ENCODE data around the gene MYO5A. TPM values are rescaled to one million over a fixed set of nuclear protein-coding genes. Genes with fewer than 3 reads are reported as not detected.
"Not testable (repeated sequence)": the region's sequence is repeated elsewhere in the genome, so short reads cannot be mapped to it uniquely, and the experiment has no call there.

MYO5A gene
- total and polyA plus RNA-seq, 5 donors from 2014 or later = 6.1 to 63.3 (median 13.2) TPM

DNA sequence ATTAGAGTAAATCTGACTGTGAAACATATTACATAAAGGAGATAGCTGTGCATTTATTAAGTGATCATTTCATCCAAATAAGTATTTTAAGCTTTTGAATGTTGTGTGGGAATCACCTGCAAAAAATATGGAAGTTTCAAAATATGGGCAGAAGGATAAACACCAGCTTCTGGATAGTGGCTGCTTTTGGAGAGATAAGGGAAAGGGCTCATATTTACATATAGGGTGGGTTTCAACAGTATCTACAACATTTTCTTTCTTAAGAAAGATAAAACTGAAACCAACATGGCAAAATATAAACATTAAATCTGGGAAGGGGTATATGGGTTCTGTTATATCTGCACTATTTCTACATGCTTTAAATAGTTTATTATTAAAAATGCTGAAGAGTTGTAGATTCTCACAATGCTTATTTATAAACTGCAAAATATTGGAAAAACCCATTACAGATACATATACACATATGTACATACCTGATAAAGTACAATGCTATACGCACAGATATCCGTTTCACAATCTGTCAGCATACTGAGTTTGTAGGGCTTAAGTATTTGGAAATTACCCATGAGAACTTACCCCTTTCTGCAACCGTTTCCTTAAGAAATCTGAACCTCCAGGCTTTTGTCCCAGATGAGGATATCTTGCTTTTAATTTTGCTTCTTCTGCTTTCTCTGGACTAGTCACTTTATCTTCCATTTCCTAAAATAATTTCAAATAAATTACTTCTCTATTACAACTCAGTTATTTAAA lies 28.0 kb upstream of the MYO5A start:
- no peaks in the 10 kb centered on the region for H3K27me3 Mint-ChIP-seq
- DNase-seq = no peak
- Histone ChIP-seq H3K36me3 (ENCODE audit: control insufficient read depth, insufficient read depth, low read length) (peaks cover 46% of the 10 kb centered on the region), H3K9me3 (ENCODE audit: control insufficient read depth in 2 of 2, low read length in 2 of 2) (no peaks in the 10 kb centered on the region), H3K27ac (ENCODE audit: insufficient read depth, low read length, poor library complexity, severe bottlenecking) (peak overlapping the region; percentile 3), H3K4me3 (ENCODE audit: low read depth, low read length) (no peak overlapping the region), H3K27me3 (ENCODE audit: control insufficient read depth, insufficient read depth, low read length) (no peaks in the 10 kb centered on the region), H3K4me1 (ENCODE audit: control insufficient read depth, insufficient read depth, low read length, poor library complexity, severe bottlenecking) (peaks cover 38% of the 10 kb centered on the region)
- no peak for ATAC-seq (ENCODE audit: low read depth in 2 of 2)
- no peak overlapping the region for H3K4me3 Mint-ChIP-seq
- peak overlapping the region in 1 of 3 donors; percentile 70 for H3K27ac Mint-ChIP-seq
- H3K4me1 Mint-ChIP-seq = peaks cover 43 to 82% (median 61%) of the 10 kb centered on the region in 4 donors
- no peaks in the 10 kb centered on the region for H3K9me3 Mint-ChIP-seq
- peaks cover 11% of the 10 kb centered on the region for H3K36me3 Mint-ChIP-seq

DNA sequence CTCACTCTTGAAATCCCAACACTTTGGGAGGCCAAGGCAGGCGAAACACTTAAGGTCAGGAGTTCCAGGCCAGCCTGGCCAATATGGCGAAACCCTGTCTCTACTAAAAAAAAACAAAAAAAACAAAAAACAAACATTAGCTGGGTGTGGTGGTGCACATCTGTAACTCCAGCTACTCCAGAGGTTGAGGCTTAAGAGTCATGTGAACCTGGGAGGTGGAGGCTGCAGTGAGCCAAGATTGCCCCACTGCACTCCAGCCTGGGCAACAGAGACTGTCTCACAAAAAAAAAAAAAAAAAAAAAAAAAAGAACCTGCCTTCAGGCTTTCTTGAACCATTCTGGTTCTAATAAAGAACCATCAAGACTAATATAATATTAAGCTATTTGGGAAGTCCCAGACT lies 23.6 kb upstream of the MYO5A start:
- ATAC-seq (ENCODE audit: low read depth in 2 of 2) = no peak
- no peaks in the 10 kb centered on the region for H3K9me3 Mint-ChIP-seq
- no peak overlapping the region for H3K4me3 Mint-ChIP-seq
- no peak for DNase-seq
- Histone ChIP-seq H3K9me3 (ENCODE audit: control insufficient read depth in 2 of 2, low read length in 2 of 2) (no peaks in the 10 kb centered on the region), H3K27ac (ENCODE audit: insufficient read depth, low read length, poor library complexity, severe bottlenecking) (no peak overlapping the region), H3K4me3 (ENCODE audit: low read depth, low read length) (no peak overlapping the region), H3K36me3 (ENCODE audit: control insufficient read depth, insufficient read depth, low read length) (peaks cover 77% of the 10 kb centered on the region), H3K27me3 (ENCODE audit: control insufficient read depth, insufficient read depth, low read length) (no peaks in the 10 kb centered on the region), H3K4me1 (ENCODE audit: control insufficient read depth, insufficient read depth, low read length, poor library complexity, severe bottlenecking) (peaks cover 8% of the 10 kb centered on the region)
- no peak overlapping the region for H3K27ac Mint-ChIP-seq
- peaks cover 21 to 42% (median 29%) of the 10 kb centered on the region in 4 donors for H3K4me1 Mint-ChIP-seq
- peaks cover 28% of the 10 kb centered on the region for H3K36me3 Mint-ChIP-seq
- no peaks in the 10 kb centered on the region for H3K27me3 Mint-ChIP-seq

DNA sequence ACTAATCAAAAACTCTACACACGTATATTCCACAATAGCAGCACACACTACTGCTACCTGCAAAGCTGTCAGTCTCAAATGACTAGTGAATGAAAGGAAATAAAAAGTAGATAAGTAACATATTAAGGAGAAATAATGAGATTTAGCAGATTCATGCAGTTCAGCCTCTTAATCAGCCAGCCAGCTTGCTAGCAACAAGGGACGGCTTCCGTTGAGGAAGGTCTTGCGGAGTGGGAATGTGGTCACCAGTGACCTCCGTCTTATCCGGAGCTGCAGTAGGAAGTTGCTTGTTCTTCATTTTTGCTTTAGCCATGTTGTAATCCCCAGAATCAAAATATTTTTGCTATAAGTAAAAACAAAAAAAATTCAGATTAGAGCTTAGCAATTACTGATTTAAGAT lies 23.1 kb upstream of the MYO5A start:
- ATAC-seq (ENCODE audit: low read depth in 2 of 2) (no peak), DNase-seq (no peak)
- Histone ChIP-seq H3K4me1 (ENCODE audit: control insufficient read depth, insufficient read depth, low read length, poor library complexity, severe bottlenecking) (peaks cover 3% of the 10 kb centered on the region), H3K9me3 (ENCODE audit: control insufficient read depth in 2 of 2, low read length in 2 of 2) (no peaks in the 10 kb centered on the region), H3K36me3 (ENCODE audit: control insufficient read depth, insufficient read depth, low read length) (peaks cover 80% of the 10 kb centered on the region), H3K27me3 (ENCODE audit: control insufficient read depth, insufficient read depth, low read length) (no peaks in the 10 kb centered on the region), H3K27ac (ENCODE audit: insufficient read depth, low read length, poor library complexity, severe bottlenecking) (no peak overlapping the region), H3K4me3 (ENCODE audit: low read depth, low read length) (no peak overlapping the region)
- Mint-ChIP-seq H3K4me3 (no peak overlapping the region), H3K9me3 (peaks cover 0 to under 1% (median 0%) of the 10 kb centered on the region in 7 donors), H3K27me3 (no peaks in the 10 kb centered on the region), H3K36me3 (peaks cover 33% of the 10 kb centered on the region), H3K4me1 (peaks cover 17 to 38% (median 28%) of the 10 kb centered on the region in 4 donors), H3K27ac (no peak overlapping the region)

DNA sequence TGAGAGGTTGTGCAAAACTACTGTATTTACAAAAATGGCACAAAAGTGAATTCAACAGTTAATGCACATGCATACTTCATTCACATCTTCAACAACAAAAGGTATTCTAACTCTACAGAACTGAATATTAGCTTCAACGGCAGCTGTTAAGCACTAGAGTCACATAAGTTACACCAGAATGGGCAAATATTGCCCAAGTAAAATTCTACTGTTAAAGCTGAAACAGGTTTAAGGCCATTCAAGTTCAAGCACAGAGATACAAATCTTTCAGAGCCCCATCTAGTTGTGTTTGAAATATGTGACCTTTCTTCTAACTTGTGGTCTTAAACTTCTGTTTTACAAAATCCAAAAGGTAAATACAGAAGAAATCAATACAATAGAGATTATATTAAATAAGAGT lies 22.5 kb upstream of the MYO5A start:
- ATAC-seq (ENCODE audit: low read depth in 2 of 2); H3K27me3 Mint-ChIP-seq; H3K4me3 ChIP-seq (ENCODE audit: low read depth, low read length); H3K27me3 ChIP-seq (ENCODE audit: control insufficient read depth, insufficient read depth, low read length); H3K4me3 Mint-ChIP-seq; H3K4me1 ChIP-seq (ENCODE audit: control insufficient read depth, insufficient read depth, low read length, poor library complexity, severe bottlenecking); H3K9me3 ChIP-seq (ENCODE audit: control insufficient read depth in 2 of 2, low read length in 2 of 2); H3K27ac ChIP-seq (ENCODE audit: insufficient read depth, low read length, poor library complexity, severe bottlenecking); H3K9me3 Mint-ChIP-seq; DNase-seq: not testable (repeated sequence)
- H3K27ac Mint-ChIP-seq = peak overlapping the region in 1 of 3 donors; percentile 36
- H3K4me1 Mint-ChIP-seq = peaks cover 16 to 34% (median 24%) of the 10 kb centered on the region in 4 donors
- peaks cover 37% of the 10 kb centered on the region for H3K36me3 Mint-ChIP-seq
- H3K36me3 ChIP-seq (ENCODE audit: control insufficient read depth, insufficient read depth, low read length) = peaks cover 82% of the 10 kb centered on the region

DNA sequence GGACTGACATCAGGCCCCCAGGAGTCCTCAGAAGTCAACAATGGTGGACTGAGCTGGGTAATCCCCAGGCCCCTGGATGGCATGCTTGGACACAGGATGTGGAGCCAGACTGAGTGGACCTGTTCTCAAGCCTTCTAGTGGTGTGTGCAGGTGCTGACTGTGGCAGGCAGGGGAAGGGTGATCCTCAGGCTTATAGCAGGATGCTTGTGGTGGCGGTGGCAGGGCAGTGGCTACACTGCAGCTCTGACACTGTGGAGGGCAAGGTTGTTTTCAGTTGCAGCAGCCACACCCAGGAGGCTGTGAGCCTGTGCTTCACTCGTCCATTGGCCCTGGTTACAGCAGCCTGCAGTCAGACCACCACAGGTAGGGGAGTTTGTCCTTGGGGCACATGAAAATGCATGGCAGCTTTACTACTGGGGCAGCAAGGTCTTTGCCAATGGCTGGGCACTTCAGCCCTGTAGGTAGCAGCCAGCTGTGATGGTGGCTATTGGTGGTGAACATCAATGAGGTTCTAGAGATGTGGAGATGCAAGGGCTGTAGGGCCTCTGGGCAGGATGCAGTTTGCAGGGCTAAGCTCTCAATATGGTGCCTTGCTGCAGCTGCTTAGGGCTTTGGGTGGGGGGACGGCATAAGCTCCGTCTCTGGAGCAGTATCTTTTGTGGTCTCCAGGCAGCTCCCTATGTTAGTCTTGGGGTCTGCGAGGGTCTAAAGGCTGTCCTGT lies 17.5 kb upstream of the MYO5A start:
- H3K4me3 ChIP-seq (ENCODE audit: low read depth, low read length) = no peak overlapping the region
- peaks cover 0 to 3% of the 10 kb centered on the region in 2 experiments for H3K9me3 ChIP-seq (ENCODE audit: control insufficient read depth in 2 of 2, low read length in 2 of 2)
- H3K27me3 ChIP-seq (ENCODE audit: control insufficient read depth, insufficient read depth, low read length) = no peaks in the 10 kb centered on the region
- H3K4me3 Mint-ChIP-seq = no peak overlapping the region
- peak overlapping the region; percentile 6 to 69 (median 17) for H3K27ac Mint-ChIP-seq
- DNase-seq (peak in 1 of 3 donors; percentile 60), ATAC-seq (ENCODE audit: low read depth in 2 of 2) (no peak)
- peaks cover 0 to 4% (median 2%) of the 10 kb centered on the region in 7 donors for H3K9me3 Mint-ChIP-seq
- H3K27me3 Mint-ChIP-seq = no peaks in the 10 kb centered on the region
- H3K4me1 ChIP-seq (ENCODE audit: control insufficient read depth, insufficient read depth, low read length, poor library complexity, severe bottlenecking) = no peaks in the 10 kb centered on the region
- peaks cover 43% of the 10 kb centered on the region for H3K36me3 ChIP-seq (ENCODE audit: control insufficient read depth, insufficient read depth, low read length)
- peaks cover 2 to 12% (median 10%) of the 10 kb centered on the region in 4 donors for H3K4me1 Mint-ChIP-seq
- peaks cover 34% of the 10 kb centered on the region for H3K36me3 Mint-ChIP-seq
- no peak overlapping the region for H3K27ac ChIP-seq (ENCODE audit: insufficient read depth, low read length, poor library complexity, severe bottlenecking)

DNA sequence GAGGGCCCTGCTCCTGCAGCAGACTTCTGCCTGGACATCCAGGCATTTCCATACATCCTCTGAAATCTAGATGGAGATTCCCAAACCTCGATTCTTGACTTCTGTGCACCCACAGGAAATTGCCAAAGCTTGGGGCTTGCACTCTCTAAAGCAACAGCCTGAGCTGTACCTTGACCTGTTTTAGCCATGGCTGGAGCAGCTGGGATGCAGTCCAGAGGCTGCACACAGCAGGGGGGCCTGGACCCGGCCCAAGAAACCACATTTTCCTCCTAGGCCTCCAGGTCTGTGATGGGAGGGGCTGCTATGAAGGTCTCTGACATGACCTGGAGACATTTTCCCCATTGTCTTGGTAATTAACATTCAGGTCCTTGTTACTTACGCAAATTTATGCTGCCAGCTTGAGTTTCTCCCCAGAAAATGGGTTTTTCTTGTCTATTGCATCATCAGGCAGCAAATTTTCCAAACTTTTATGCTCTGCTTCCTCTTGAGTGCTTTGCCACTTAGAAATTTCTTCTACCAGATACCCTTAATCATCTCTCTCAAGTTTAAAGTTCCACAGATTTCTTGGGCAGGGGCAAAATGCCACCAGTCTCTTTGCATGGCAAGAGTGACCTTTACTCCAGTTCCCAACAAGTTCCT lies 11.8 kb upstream of the MYO5A start:
- DNase-seq = no peak
- Histone ChIP-seq H3K4me3 (ENCODE audit: low read depth, low read length) (no peak overlapping the region), H3K27me3 (ENCODE audit: control insufficient read depth, insufficient read depth, low read length) (no peaks in the 10 kb centered on the region), H3K36me3 (ENCODE audit: control insufficient read depth, insufficient read depth, low read length) (no peaks in the 10 kb centered on the region), H3K27ac (ENCODE audit: insufficient read depth, low read length, poor library complexity, severe bottlenecking) (no peak overlapping the region), H3K4me1 (ENCODE audit: control insufficient read depth, insufficient read depth, low read length, poor library complexity, severe bottlenecking) (no peaks in the 10 kb centered on the region), H3K9me3 (ENCODE audit: control insufficient read depth in 2 of 2, low read length in 2 of 2) (peaks cover 0 to 2% of the 10 kb centered on the region in 2 experiments)
- no peak for ATAC-seq (ENCODE audit: low read depth in 2 of 2)
- Mint-ChIP-seq H3K27ac (no peak overlapping the region), H3K27me3 (no peaks in the 10 kb centered on the region), H3K4me3 (no peak overlapping the region), H3K4me1 (peaks cover 0 to 5% (median 0%) of the 10 kb centered on the region in 4 donors), H3K36me3 (peaks cover 8% of the 10 kb centered on the region), H3K9me3 (peaks cover 0 to 7% (median 3%) of the 10 kb centered on the region in 7 donors)

DNA sequence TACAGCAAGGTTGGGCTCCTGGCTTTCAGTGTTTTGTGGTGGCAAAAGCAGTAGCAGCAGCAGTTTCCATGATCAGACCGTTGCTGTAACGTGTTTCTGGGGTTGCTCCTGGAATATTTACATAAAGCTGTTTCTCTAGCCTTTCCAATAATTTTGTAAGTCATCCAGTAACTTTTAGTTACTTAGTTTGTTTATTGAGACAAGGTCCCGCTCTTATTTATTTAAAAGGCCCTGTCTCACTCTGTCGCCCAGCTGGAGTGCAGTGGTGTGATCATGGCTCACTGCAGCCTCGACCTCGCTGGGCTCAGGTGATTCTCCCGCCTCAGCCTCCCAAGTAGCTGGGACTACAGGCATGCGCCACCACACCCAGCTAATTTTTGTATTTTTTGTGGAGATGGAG lies 8.8 kb upstream of the MYO5A start:
- Mint-ChIP-seq H3K27ac (no peak overlapping the region), H3K36me3 (peaks cover 6% of the 10 kb centered on the region), H3K27me3 (no peaks in the 10 kb centered on the region), H3K4me3 (no peak overlapping the region), H3K9me3 (peaks cover 0 to 7% (median 2%) of the 10 kb centered on the region in 7 donors), H3K4me1 (peaks cover 0 to 10% (median 2%) of the 10 kb centered on the region in 4 donors)
- Histone ChIP-seq H3K4me3 (ENCODE audit: low read depth, low read length) (no peak overlapping the region), H3K27me3 (ENCODE audit: control insufficient read depth, insufficient read depth, low read length) (no peaks in the 10 kb centered on the region), H3K9me3 (ENCODE audit: control insufficient read depth in 2 of 2, low read length in 2 of 2) (no peaks in the 10 kb centered on the region), H3K4me1 (ENCODE audit: control insufficient read depth, insufficient read depth, low read length, poor library complexity, severe bottlenecking) (no peaks in the 10 kb centered on the region), H3K27ac (ENCODE audit: insufficient read depth, low read length, poor library complexity, severe bottlenecking) (no peak overlapping the region), H3K36me3 (ENCODE audit: control insufficient read depth, insufficient read depth, low read length) (no peaks in the 10 kb centered on the region)
- no peak for ATAC-seq (ENCODE audit: low read depth in 2 of 2)
- no peak for DNase-seq

Measured in CD4-positive, CD25-positive, alpha-beta regulatory T cell (primary cell).